B cell (primary cell): ENCODE measurements around the gene TCIRG1. TPM values are rescaled to one million over a fixed set of nuclear protein-coding genes. Genes with fewer than 3 reads are reported as not detected.

Experiments used
- ATAC-seq: fragments of 200-7000 bp; cut with Tn5 transposase; one replicate; pipeline ENCODE4 v1.10.0; 2021; ENCODE audit warnings: low read depth, mild to moderate bottlenecking, moderate number of reproducible peaks, moderate library complexity
- CTCF ChIA-PET: fragments of 350-600 bp; sonication (Branson Sonifier 250); formaldehyde crosslinking; loops from one replicate; lab custom pipeline; 2021; ENCODE audit warnings: antibody characterized with exemption, inconsistent platforms; lab: Charles Lee
- POLR2A ChIA-PET: fragments of 350-600 bp; sonication (Branson Sonifier 250); formaldehyde crosslinking; loops from one replicate; lab custom pipeline; 2021; ENCODE audit warnings: antibody characterized with exemption; lab: Charles Lee
- DNase-seq: peaks from one replicate; pipeline ENCODE4 v3.0.0; 2013
- H2AFZ ChIP-seq: 2 replicates; pipeline ENCODE4 v1.6.1; 2012; ENCODE audit warnings: mild to moderate bottlenecking, low read depth, low read length; ENCODE audit not compliant: insufficient read depth, poor library complexity, severe bottlenecking
- H3K27ac ChIP-seq, 2 donors: 1 replicate in 1 of 2; 2 replicates in 1 of 2; pipeline ENCODE4 v1.5.1; 2012 to 2013; ENCODE audit warnings: low read length in 2 of 2, mild to moderate bottlenecking in 2 of 2, moderate library complexity in 1 of 2
- H3K27me3 ChIP-seq, 4 experiments: fragments of 200-600 bp in 1 of 4; sonication (generic) in 1 of 4; replicated peaks in 1 of 4; 1 replicate in 2 of 4; 2 replicates in 2 of 4; pipeline versions ENCODE4 v1.6.1 to v1.7.0; 2013 to 2016; ENCODE audit warnings: low read length in 3 of 4, mild to moderate bottlenecking in 2 of 4, mixed read lengths in 1 of 4, moderate library complexity in 1 of 4; ENCODE audit not compliant: insufficient read depth in 4 of 4, control insufficient read depth in 3 of 4; ENCODE audit errors: control extremely low read depth in 1 of 4
- H3K36me3 ChIP-seq, 2 experiments: replicated peaks in 1 of 2; 1 replicate in 1 of 2; 2 replicates in 1 of 2; pipeline versions ENCODE4 v1.6.1 to v1.7.1; 2013; ENCODE audit warnings: low read length in 1 of 2; ENCODE audit not compliant: insufficient read depth in 2 of 2, control insufficient read depth in 1 of 2; ENCODE audit errors: control extremely low read depth in 1 of 2, extremely low read depth in 1 of 2
- H3K4me1 ChIP-seq, 2 donors: fragments of 200-600 bp in 1 of 2; sonication (generic) in 1 of 2; 1 replicate in 1 of 2; 2 replicates in 1 of 2; pipeline versions ENCODE4 v1.5.1 to v1.6.1; 2013 to 2017; ENCODE audit warnings: low read length in 2 of 2; ENCODE audit not compliant: control insufficient read depth in 2 of 2, insufficient read depth in 2 of 2
- H3K4me2 ChIP-seq: replicated peaks from 2 replicates; pipeline ENCODE3; 2012; ENCODE audit warnings: mild to moderate bottlenecking, low read depth, low read length; ENCODE audit not compliant: poor library complexity, severe bottlenecking
- H3K4me3 ChIP-seq, 5 experiments: fragments of 200-600 bp in 1 of 5; sonication (generic) in 1 of 5; 1 replicate in 3 of 5; 2 replicates in 2 of 5; pipeline versions ENCODE4 v1.5.1 to v1.7.0; 2011 to 2016; ENCODE audit warnings: low read length in 4 of 5, mild to moderate bottlenecking in 4 of 5, low read depth in 2 of 5, control low read depth in 1 of 5, moderate library complexity in 1 of 5; ENCODE audit not compliant: insufficient read depth in 1 of 5; ENCODE audit errors: control extremely low read depth in 1 of 5, extremely low read depth in 1 of 5
- H3K79me2 ChIP-seq: fragments of 200-600 bp; sonication (generic); one replicate; pipeline ENCODE4 v1.6.0; 2016; ENCODE audit warnings: low read length; ENCODE audit not compliant: control insufficient read depth, insufficient read depth
- H3K9ac ChIP-seq: fragments of 200-600 bp; sonication (generic); 2 replicates; pipeline ENCODE4 v1.6.1; 2017; ENCODE audit warnings: mild to moderate bottlenecking, low read length, moderate library complexity
- H3K9me3 ChIP-seq, 3 donors: one replicate each; pipeline versions ENCODE4 v1.6.1 to v1.7.1; 2013; ENCODE audit warnings: low read length in 2 of 3; ENCODE audit not compliant: control insufficient read depth in 2 of 3, insufficient read depth in 1 of 3; ENCODE audit errors: control extremely low read depth in 1 of 3
- H4K20me1 ChIP-seq: 2 replicates; pipeline ENCODE4 v1.6.0; 2012; ENCODE audit warnings: mild to moderate bottlenecking, low read length; ENCODE audit not compliant: insufficient read depth, control insufficient read depth, poor library complexity, severe bottlenecking
- H3K27ac Mint-ChIP-seq: one replicate; pipeline ENCODE4 v1.8.0; 2021; ENCODE audit warnings: mixed read lengths
- H3K27me3 Mint-ChIP-seq: one replicate; pipeline ENCODE4 v1.8.0; 2021; ENCODE audit warnings: mixed read lengths
- H3K4me1 Mint-ChIP-seq: one replicate; pipeline ENCODE4 v1.8.0; 2021; ENCODE audit warnings: mixed read lengths
- H3K4me3 Mint-ChIP-seq: one replicate; pipeline ENCODE4 v1.8.0; 2021; ENCODE audit warnings: mixed read lengths
- H3K9me3 Mint-ChIP-seq: one replicate; pipeline ENCODE4 v1.8.0; 2022; ENCODE audit warnings: mixed read lengths; ENCODE audit not compliant: insufficient read depth
- CTCF ChIP-seq: fragments of 200-600 bp; IDR thresholded peaks from one replicate; pipeline ENCODE4 v1.8.0; 2022; ENCODE audit warnings: antibody characterized with exemption, mild to moderate bottlenecking
- EZH2 ChIP-seq: IDR thresholded peaks from 2 replicates; pipeline ENCODE4 v1.6.1; 2012; ENCODE audit warnings: borderline replicate concordance, low read depth, mild to moderate bottlenecking, moderate library complexity, low read length; ENCODE audit not compliant: insufficient read depth, poor library complexity, severe bottlenecking
- WGBS: methylation state at CpG from one replicate; pipeline ENCODE4 v1.1.5; 2013; ENCODE audit warnings: missing lambda C conversion rate; ENCODE audit not compliant: insufficient coverage; 5-methylcytosine and 5-hydroxymethylcytosine counted together
- intact Hi-C: fragments of 100-400 bp; cut with micrococcal nuclease; formaldehyde crosslinking; loops from one replicate; pipeline ENCODE4 v1.10.0; 2022
- polyA plus RNA-seq: library from polyadenylated mRNA; depleted of rRNA; stranded (reverse); fragments of >200 nt; gene quantifications from 2 replicates; pipeline ENCODE4 v1.2.3, GENCODE V29; 2012
- total RNA-seq, 2 donors: library from RNA; stranded (reverse); fragments of 120-200 nt in 1 of 2; gene quantifications; 1 replicate in 1 of 2; 2 replicates in 1 of 2; pipeline versions ENCODE4 v1.2.3 to v1.2.4, GENCODE V29; 2013 to 2022

The TCIRG1 gene
- total and polyA plus RNA-seq, 2 donors (not counting 1 experiment from before 2014, with no cell fraction given): 305 to 725 TPM

GRCh38 chr11:68040101-68040956, 1.5 kb downstream of the TCIRG1 start:
- Histone ChIP-seq H3K4me1 (peaks cover 24 to 51% of the 10 kb centered on the region in 2 donors), H3K36me3 (peaks cover 0 to 29% of the 10 kb centered on the region in 2 experiments), H3K27ac (peak overlapping the region; percentile 83 to 85), H3K9ac (peak overlapping the region; percentile 77), H3K4me2 (peak overlapping the region; percentile 99), H2AFZ (peak overlapping the region; percentile 81), H4K20me1 (peaks cover 33% of the 10 kb centered on the region), H3K27me3 (no peaks in the 10 kb centered on the region), H3K79me2 (peaks cover 33% of the 10 kb centered on the region), H3K4me3 (peak overlapping the region; percentile 61 to 86 (median 71)), H3K9me3 (no peaks in the 10 kb centered on the region)
- Mint-ChIP-seq H3K27me3 (no peaks in the 10 kb centered on the region), H3K27ac (peak overlapping the region; percentile 96), H3K9me3 (no peaks in the 10 kb centered on the region), H3K4me3 (peak overlapping the region; percentile 89), H3K4me1 (peaks cover 30% of the 10 kb centered on the region)
- 1% methylated on average over 18 of the region's 22 CpGs for WGBS
- CTCF ChIA-PET: interaction anchor here (1.2 to 2.5 kb wide), 3 partner anchors 31 to 61 kb away, joined by 3 to 8 read pairs (median 4); partner anchors contain the start of gene ALDH3B1
- ATAC-seq: peak; percentile 77
- peak; percentile 87 for DNase-seq
- TF ChIP-seq CTCF (no peak), EZH2 (no peak)
- intact Hi-C loops: loop anchor here (1.0 to 2.0 kb wide), 3 partner anchors 10 to 81 kb away; partner anchors contain the start of genes CHKA and NDUFS8
- POLR2A ChIA-PET: interaction anchor here (0.8 to 2.6 kb wide), 3 partner anchors 10 to 420 kb away, joined by 3 to 15 read pairs (median 4); partner anchors contain the start of genes ALDH3B1, NDUFS8 and PPP6R3
